GM12801 (cell line): ENCODE measurements around the gene AUTS2.

Experiments
- CTCF ChIP-seq: IDR thresholded peaks from one replicate; pipeline ENCODE4 v1.5.1; 2011; ENCODE audit warnings: control low read depth; ENCODE audit not compliant: insufficient read length; ENCODE audit errors: extremely low read depth

AUTS2 gene

GRCh38 chr7:70071766-70072165 lies 473.5 kb downstream of the AUTS2 start:
- no peak for TF ChIP-seq CTCF

GRCh38 chr7:70072220-70072619 lies 473.9 kb downstream of the AUTS2 start:
- TF ChIP-seq CTCF: no peak

- TF ChIP-seq CTCF: no peak
Measured at GRCh38 chr7:70076325-70076724, 478.1 kb downstream of the AUTS2 start.

- TF ChIP-seq CTCF: no peak
Measured at GRCh38 chr7:70082099-70082611, 483.9 kb downstream of the AUTS2 start.

GRCh38 chr7:70091362-70091761 lies 493.1 kb downstream of the AUTS2 start:
- no peak for TF ChIP-seq CTCF

GRCh38 chr7:70092314-70093204 lies 494.3 kb downstream of the AUTS2 start:
- TF ChIP-seq CTCF: no peak

- no peak for TF ChIP-seq CTCF
Measured at GRCh38 chr7:70093205-70093904, 495.1 kb downstream of the AUTS2 start.
